ENCODE data around the gene CSMD2.

Gene CSMD2

GRCh38 chr1:34128186-34128889 is 36.7 kb downstream of the CSMD2 start:
- no peaks in the 10 kb centered on the region for H3K36me3 ChIP-seq (ENCODE audit: control insufficient read depth, insufficient read depth, low read length)
- H3K4me1 ChIP-seq (ENCODE audit: control insufficient read depth, low read depth, low read length), result no peaks in the 10 kb centered on the region
- H2BK15ac ChIP-seq (replicated peaks; ENCODE audit: low read depth), result no peak overlapping the region
- H2AK5ac ChIP-seq (ENCODE audit: low read length), result no peak overlapping the region
- H3K79me1 ChIP-seq (ENCODE audit: low read length), result peaks cover 3% of the 10 kb centered on the region
- H3K27me3 ChIP-seq (ENCODE audit: insufficient read depth, low read length, poor library complexity), result no peaks in the 10 kb centered on the region
- no peak for DNase-seq
- no peak overlapping the region for H3K56ac ChIP-seq (ENCODE audit: low read length)
- no peak overlapping the region for H3K27ac ChIP-seq (ENCODE audit: low read depth, low read length)
- H3K4me2 ChIP-seq (ENCODE audit: low read length), result no peak overlapping the region
- H4K8ac ChIP-seq (ENCODE audit: low read depth, low read length), result no peak overlapping the region
- no peak overlapping the region for H4K5ac ChIP-seq (ENCODE audit: low read length)
- H3K4ac ChIP-seq (ENCODE audit: low read depth, low read length), result no peak overlapping the region
- H2BK120ac ChIP-seq (ENCODE audit: low read depth, low read length), result no peak overlapping the region
- no peak overlapping the region for H3K9ac ChIP-seq (ENCODE audit: low read length)
- no peak overlapping the region for H3K18ac ChIP-seq (ENCODE audit: low read length)
- no peak overlapping the region for H3K4me3 ChIP-seq (ENCODE audit: low read length)
- no CpG with 5 or more reads among the region's 13 CpGs for WGBS (ENCODE audit: extremely low coverage, insufficient coverage, low lambda C conversion rate)
- no peaks in the 10 kb centered on the region for H3K79me2 ChIP-seq (ENCODE audit: control insufficient read depth, insufficient read depth, low read length)
- H2BK5ac ChIP-seq (ENCODE audit: low read length), result no peak overlapping the region
- no peak overlapping the region for H3K23ac ChIP-seq (ENCODE audit: low read length)

- no peak overlapping the region for H3K18ac ChIP-seq (ENCODE audit: low read length)
- H2AK5ac ChIP-seq (ENCODE audit: low read length), result no peak overlapping the region
- no peaks in the 10 kb centered on the region for H3K27me3 ChIP-seq (ENCODE audit: insufficient read depth, low read length, poor library complexity)
- peak overlapping the region; percentile 61 for H3K23ac ChIP-seq (ENCODE audit: low read length)
- no peak overlapping the region for H3K27ac ChIP-seq (ENCODE audit: low read depth, low read length)
- no peak overlapping the region for H3K4me2 ChIP-seq (ENCODE audit: low read length)
- no peak overlapping the region for H3K9ac ChIP-seq (ENCODE audit: low read length)
- no peaks in the 10 kb centered on the region for H3K79me2 ChIP-seq (ENCODE audit: control insufficient read depth, insufficient read depth, low read length)
- no peak overlapping the region for H3K4ac ChIP-seq (ENCODE audit: low read depth, low read length)
- DNase-seq, result no peak
- H2BK15ac ChIP-seq (replicated peaks; ENCODE audit: low read depth), result no peak overlapping the region
- no peak overlapping the region for H3K4me3 ChIP-seq (ENCODE audit: low read length)
- no CpG with 5 or more reads among the region's 15 CpGs for WGBS (ENCODE audit: extremely low coverage, insufficient coverage, low lambda C conversion rate)
- no peak overlapping the region for H3K56ac ChIP-seq (ENCODE audit: low read length)
- no peak overlapping the region for H2BK5ac ChIP-seq (ENCODE audit: low read length)
- H3K36me3 ChIP-seq (ENCODE audit: control insufficient read depth, insufficient read depth, low read length), result no peaks in the 10 kb centered on the region
- no peaks in the 10 kb centered on the region for H3K4me1 ChIP-seq (ENCODE audit: control insufficient read depth, low read depth, low read length)
- H3K79me1 ChIP-seq (ENCODE audit: low read length), result peaks cover 3% of the 10 kb centered on the region
- no peak overlapping the region for H4K5ac ChIP-seq (ENCODE audit: low read length)
- no peak overlapping the region for H2BK120ac ChIP-seq (ENCODE audit: low read depth, low read length)
- no peak overlapping the region for H4K8ac ChIP-seq (ENCODE audit: low read depth, low read length)
These were observed 37.7 kb downstream of the CSMD2 start for GRCh38 chr1:34127006-34128000.

GRCh38 chr1:34126486-34126885 is 38.5 kb downstream of the CSMD2 start:
- H2AK5ac ChIP-seq (ENCODE audit: low read length), result no peak overlapping the region
- no peak overlapping the region for H3K56ac ChIP-seq (ENCODE audit: low read length)
- H2BK120ac ChIP-seq (ENCODE audit: low read depth, low read length), result no peak overlapping the region
- H3K79me2 ChIP-seq (ENCODE audit: control insufficient read depth, insufficient read depth, low read length), result no peaks in the 10 kb centered on the region
- H2BK15ac ChIP-seq (replicated peaks; ENCODE audit: low read depth), result no peak overlapping the region
- no peaks in the 10 kb centered on the region for H3K27me3 ChIP-seq (ENCODE audit: insufficient read depth, low read length, poor library complexity)
- H3K18ac ChIP-seq (ENCODE audit: low read length), result no peak overlapping the region
- no peak overlapping the region for H4K8ac ChIP-seq (ENCODE audit: low read depth, low read length)
- H3K4me1 ChIP-seq (ENCODE audit: control insufficient read depth, low read depth, low read length), result no peaks in the 10 kb centered on the region
- no peak overlapping the region for H3K9ac ChIP-seq (ENCODE audit: low read length)
- no CpG with 5 or more reads among the region's 6 CpGs for WGBS (ENCODE audit: extremely low coverage, insufficient coverage, low lambda C conversion rate)
- H3K23ac ChIP-seq (ENCODE audit: low read length), result no peak overlapping the region
- H3K4me2 ChIP-seq (ENCODE audit: low read length), result no peak overlapping the region
- peaks cover 3% of the 10 kb centered on the region for H3K79me1 ChIP-seq (ENCODE audit: low read length)
- H3K27ac ChIP-seq (ENCODE audit: low read depth, low read length), result no peak overlapping the region
- H4K5ac ChIP-seq (ENCODE audit: low read length), result no peak overlapping the region
- no peak overlapping the region for H3K4ac ChIP-seq (ENCODE audit: low read depth, low read length)
- H3K36me3 ChIP-seq (ENCODE audit: control insufficient read depth, insufficient read depth, low read length), result no peaks in the 10 kb centered on the region
- DNase-seq, result no peak
- no peak overlapping the region for H2BK5ac ChIP-seq (ENCODE audit: low read length)
- H3K4me3 ChIP-seq (ENCODE audit: low read length), result no peak overlapping the region

- DNase-seq, result no peak
- no CpG with 5 or more reads among the region's 5 CpGs for WGBS (ENCODE audit: extremely low coverage, insufficient coverage, low lambda C conversion rate)
- Histone ChIP-seq H2BK120ac (ENCODE audit: low read depth, low read length) (no peak overlapping the region), H3K27ac (ENCODE audit: low read depth, low read length) (no peak overlapping the region), H3K18ac (ENCODE audit: low read length) (no peak overlapping the region), H3K9ac (ENCODE audit: low read length) (no peak overlapping the region), H3K4me3 (ENCODE audit: low read length) (no peak overlapping the region), H3K4ac (ENCODE audit: low read depth, low read length) (no peak overlapping the region), H3K36me3 (ENCODE audit: control insufficient read depth, insufficient read depth, low read length) (no peaks in the 10 kb centered on the region), H3K4me2 (ENCODE audit: low read length) (no peak overlapping the region), H3K56ac (ENCODE audit: low read length) (no peak overlapping the region), H4K5ac (ENCODE audit: low read length) (no peak overlapping the region), H3K79me1 (ENCODE audit: low read length) (peaks cover 3% of the 10 kb centered on the region), H3K79me2 (ENCODE audit: control insufficient read depth, insufficient read depth, low read length) (no peaks in the 10 kb centered on the region), H2BK5ac (ENCODE audit: low read length) (no peak overlapping the region), H3K4me1 (ENCODE audit: control insufficient read depth, low read depth, low read length) (no peaks in the 10 kb centered on the region), H4K8ac (ENCODE audit: low read depth, low read length) (no peak overlapping the region), H2AK5ac (ENCODE audit: low read length) (no peak overlapping the region), H2BK15ac (replicated peaks; ENCODE audit: low read depth) (no peak overlapping the region), H3K27me3 (ENCODE audit: insufficient read depth, low read length, poor library complexity) (no peaks in the 10 kb centered on the region), H3K23ac (ENCODE audit: low read length) (no peak overlapping the region)
These were observed 39.2 kb downstream of the CSMD2 start for GRCh38 chr1:34125721-34126380.

- Histone ChIP-seq H3K9ac (ENCODE audit: low read length) (no peak overlapping the region), H4K8ac (ENCODE audit: low read depth, low read length) (no peak overlapping the region), H3K56ac (ENCODE audit: low read length) (no peak overlapping the region), H3K79me1 (ENCODE audit: low read length) (peaks cover 1% of the 10 kb centered on the region), H3K4me1 (ENCODE audit: control insufficient read depth, low read depth, low read length) (no peaks in the 10 kb centered on the region), H3K4me2 (ENCODE audit: low read length) (no peak overlapping the region), H2AK5ac (ENCODE audit: low read length) (no peak overlapping the region), H3K4ac (ENCODE audit: low read depth, low read length) (no peak overlapping the region), H3K4me3 (ENCODE audit: low read length) (no peak overlapping the region), H3K23ac (ENCODE audit: low read length) (no peak overlapping the region), H3K36me3 (ENCODE audit: control insufficient read depth, insufficient read depth, low read length) (no peaks in the 10 kb centered on the region), H4K5ac (ENCODE audit: low read length) (no peak overlapping the region), H2BK120ac (ENCODE audit: low read depth, low read length) (no peak overlapping the region), H3K18ac (ENCODE audit: low read length) (no peak overlapping the region), H2BK5ac (ENCODE audit: low read length) (no peak overlapping the region), H3K27me3 (ENCODE audit: insufficient read depth, low read length, poor library complexity) (no peaks in the 10 kb centered on the region), H3K27ac (ENCODE audit: low read depth, low read length) (no peak overlapping the region), H3K79me2 (ENCODE audit: control insufficient read depth, insufficient read depth, low read length) (no peaks in the 10 kb centered on the region), H2BK15ac (replicated peaks; ENCODE audit: low read depth) (no peak overlapping the region)
- no CpG with 5 or more reads among the region's 10 CpGs for WGBS (ENCODE audit: extremely low coverage, insufficient coverage, low lambda C conversion rate)
- DNase-seq, result no peak
These were observed 42.7 kb downstream of the CSMD2 start for GRCh38 chr1:34122080-34122932.

Measured in mesendoderm (in vitro differentiated cells).